Natural killer cell treated with Interleukin-12 subunit alpha and Interleukin-12 subunit beta and Interleukin-15 and Interleukin-18, amount 100 ng/mL, for 72 hours (primary cell): ENCODE results near the gene TBX5. TPM values are rescaled to one million over a fixed set of nuclear protein-coding genes. Genes with fewer than 3 reads are reported as not detected.
A peak's percentile ranks its signal among the peaks of the same experiment; 100 is the strongest.

ENCODE experiments used
- ATAC-seq, 2 donors: fragments of 150-1000 bp; cut with Tn5 transposase in 1 of 2; sonication (Bioruptor Pico), chemical (Tn5 transposase) in 1 of 2; 2 replicates each; pipeline ENCODE4 v1.10.0; 2021
- DNase-seq: peaks from one replicate; pipeline ENCODE4 v3.0.0; 2022; ENCODE audit warnings: low spot score
- H3K27ac Mint-ChIP-seq, 2 donors: 1 replicate in 1 of 2; 2 replicates in 1 of 2; pipeline ENCODE4 v1.8.0; 2022; ENCODE audit warnings: mixed read lengths in 2 of 2, mild to moderate bottlenecking in 1 of 2, moderate library complexity in 1 of 2
- H3K27me3 Mint-ChIP-seq, 2 donors: 1 replicate in 1 of 2; 2 replicates in 1 of 2; pipeline ENCODE4 v1.8.0; 2022; ENCODE audit warnings: mixed read lengths in 2 of 2
- H3K36me3 Mint-ChIP-seq: one replicate; pipeline ENCODE4 v1.8.0; 2022; ENCODE audit warnings: mixed read lengths
- H3K4me1 Mint-ChIP-seq, 2 donors: 1 replicate in 1 of 2; 2 replicates in 1 of 2; pipeline ENCODE4 v1.8.0; 2022; ENCODE audit warnings: low read depth in 2 of 2, mixed read lengths in 2 of 2, mild to moderate bottlenecking in 1 of 2
- H3K4me3 Mint-ChIP-seq: one replicate; pipeline ENCODE4 v1.8.0; 2022; ENCODE audit warnings: mixed read lengths
- H3K9me3 Mint-ChIP-seq: 2 replicates; pipeline ENCODE4 v1.8.0; 2022; ENCODE audit warnings: mixed read lengths
- total RNA-seq, 2 donors: library from RNA; stranded (reverse); gene quantifications; one replicate each; pipeline ENCODE4 v1.2.3, GENCODE V29; 2022

The TBX5 gene
- total RNA-seq, 2 donors from 2014 or later = not detected

DNA sequence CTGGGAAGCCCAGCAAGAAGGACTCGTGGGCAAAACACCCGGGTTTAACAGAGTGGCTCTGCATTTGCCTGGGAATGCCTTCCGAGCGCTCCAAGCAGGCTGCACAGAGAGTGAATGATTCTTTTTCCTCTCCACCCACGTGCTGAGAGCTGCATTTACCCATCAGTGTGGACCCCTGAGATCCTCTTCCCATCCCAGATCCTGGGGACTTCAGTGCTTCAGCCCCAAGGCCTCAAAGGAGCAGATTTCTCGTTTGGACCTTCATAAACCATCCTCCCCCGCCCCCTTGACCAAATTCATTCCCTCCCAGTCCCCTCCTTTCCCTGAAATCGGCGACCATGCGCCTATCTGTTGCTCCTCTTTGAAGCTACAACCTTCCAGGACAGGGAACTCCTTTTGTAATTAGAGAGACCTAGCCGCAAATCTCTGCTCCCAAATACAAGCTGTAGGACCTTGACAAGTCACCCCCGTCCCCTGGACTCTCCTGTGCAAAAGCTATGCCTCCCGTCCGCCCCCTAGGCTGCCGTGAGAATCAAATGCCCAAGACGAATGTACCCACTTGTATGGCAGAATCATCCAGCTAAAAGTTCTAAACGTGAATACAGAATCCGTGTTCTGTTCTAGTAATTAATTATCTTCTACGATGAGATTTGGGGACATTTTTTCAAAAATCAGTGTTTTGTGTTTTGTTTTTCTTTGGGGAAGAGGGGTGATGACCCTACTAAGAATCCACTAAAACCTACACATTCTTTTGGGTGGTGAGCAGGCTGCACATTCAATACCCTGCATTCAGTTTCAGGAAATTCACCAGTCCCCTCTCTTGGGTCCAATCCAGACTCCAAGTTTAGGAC lies 8.8 kb downstream of the TBX5 start:
- H3K36me3 Mint-ChIP-seq = no peaks in the 10 kb centered on the region
- no peaks in the 10 kb centered on the region for H3K9me3 Mint-ChIP-seq
- H3K27me3 Mint-ChIP-seq = peaks cover 55 to 68% of the 10 kb centered on the region in 2 donors
- DNase-seq (no peak), ATAC-seq (no peak)
- no peak overlapping the region for H3K27ac Mint-ChIP-seq
- no peak overlapping the region for H3K4me3 Mint-ChIP-seq
- H3K4me1 Mint-ChIP-seq = no peaks in the 10 kb centered on the region

DNA sequence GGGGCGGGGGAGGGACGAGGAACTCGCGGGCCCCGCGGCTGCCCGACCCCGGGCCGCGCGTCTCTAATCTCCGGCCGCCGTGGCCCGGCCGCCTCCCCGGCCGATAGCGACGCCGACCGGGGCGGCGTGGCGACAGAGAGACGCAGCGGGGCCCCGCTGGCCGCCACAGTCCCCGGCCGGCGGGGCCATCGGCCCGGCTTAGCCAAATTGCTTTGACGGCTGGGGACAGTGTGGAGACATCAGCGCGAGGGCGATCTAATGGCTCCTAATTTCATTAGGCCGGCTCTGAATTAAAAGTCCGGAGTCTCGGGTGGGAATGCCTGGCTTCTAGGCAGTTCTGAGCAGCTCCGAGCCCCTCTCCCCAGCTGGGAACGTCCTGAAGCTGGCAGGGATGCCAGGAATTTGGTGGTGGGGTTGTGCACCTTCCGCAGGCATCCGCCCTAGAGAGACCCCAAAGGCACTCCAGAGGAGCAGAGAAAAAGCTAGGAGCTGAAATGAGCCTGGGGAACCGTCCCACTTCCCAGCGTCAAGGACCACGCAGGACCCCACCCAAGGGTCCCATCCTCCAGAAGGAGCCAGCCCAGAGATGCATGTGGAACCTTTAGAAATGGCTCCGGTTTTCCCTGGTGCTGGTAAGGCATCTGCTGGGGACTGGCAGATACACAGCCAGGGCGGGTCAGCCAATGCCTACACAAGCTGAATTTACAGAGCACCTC lies 9.6 kb downstream of the TBX5 start:
- DNase-seq (no peak), ATAC-seq (peak in 1 of 2 donors; percentile 24)
- no peaks in the 10 kb centered on the region for H3K9me3 Mint-ChIP-seq
- no peak overlapping the region for H3K4me3 Mint-ChIP-seq
- no peaks in the 10 kb centered on the region for H3K4me1 Mint-ChIP-seq
- no peaks in the 10 kb centered on the region for H3K36me3 Mint-ChIP-seq
- no peak overlapping the region for H3K27ac Mint-ChIP-seq
- peaks cover 47 to 68% of the 10 kb centered on the region in 2 donors for H3K27me3 Mint-ChIP-seq

DNA sequence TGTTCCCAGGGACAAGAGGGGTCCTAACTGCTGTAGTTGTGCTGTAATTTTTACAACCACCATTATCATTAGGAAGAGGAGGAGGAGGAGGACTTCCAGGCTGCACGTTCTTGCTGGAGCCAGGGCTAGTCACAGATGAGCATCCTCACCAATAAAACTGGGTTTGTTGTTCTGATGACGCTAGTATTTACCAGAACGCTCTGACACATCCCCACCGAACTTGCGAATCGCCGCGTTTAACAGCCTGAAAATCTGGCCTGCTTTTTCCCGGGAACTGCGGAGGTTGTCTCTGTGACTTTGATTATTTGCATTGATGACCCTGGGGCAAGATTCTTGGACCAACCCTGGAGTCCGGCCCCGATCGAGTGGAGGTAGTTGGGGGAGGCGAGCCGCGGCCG lies 10.2 kb downstream of the TBX5 start:
- no peak for DNase-seq
- Mint-ChIP-seq H3K27me3 (peaks cover 44 to 70% of the 10 kb centered on the region in 2 donors), H3K36me3 (no peaks in the 10 kb centered on the region), H3K27ac (no peak overlapping the region), H3K9me3 (no peaks in the 10 kb centered on the region), H3K4me3 (no peak overlapping the region), H3K4me1 (no peaks in the 10 kb centered on the region)
- no peak for ATAC-seq

DNA sequence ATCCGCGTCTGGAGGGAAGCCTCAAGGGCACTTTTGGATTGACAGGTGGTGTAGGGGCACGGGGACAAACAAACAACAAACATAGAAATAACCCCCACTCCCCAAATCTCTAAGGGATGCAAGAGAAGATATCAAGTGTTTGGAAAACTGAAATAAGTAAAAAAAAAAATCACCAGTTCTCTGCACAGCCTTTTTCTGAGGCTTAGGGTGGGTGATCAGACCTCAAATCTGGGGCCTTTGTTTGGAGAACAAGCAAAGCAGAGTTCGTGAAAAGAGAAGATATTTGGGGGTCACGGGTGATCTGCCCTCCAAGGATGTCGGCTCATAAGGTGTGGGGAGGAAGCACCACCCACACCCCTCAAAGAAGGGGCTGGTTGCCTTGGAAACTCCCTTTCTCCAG lies 10.7 kb downstream of the TBX5 start:
- H3K4me1 Mint-ChIP-seq = no peaks in the 10 kb centered on the region
- ATAC-seq = no peak
- H3K36me3 Mint-ChIP-seq = no peaks in the 10 kb centered on the region
- no peak overlapping the region for H3K27ac Mint-ChIP-seq
- H3K27me3 Mint-ChIP-seq = peaks cover 47 to 75% of the 10 kb centered on the region in 2 donors
- H3K9me3 Mint-ChIP-seq = no peaks in the 10 kb centered on the region
- no peak overlapping the region for H3K4me3 Mint-ChIP-seq
- no peak for DNase-seq

DNA sequence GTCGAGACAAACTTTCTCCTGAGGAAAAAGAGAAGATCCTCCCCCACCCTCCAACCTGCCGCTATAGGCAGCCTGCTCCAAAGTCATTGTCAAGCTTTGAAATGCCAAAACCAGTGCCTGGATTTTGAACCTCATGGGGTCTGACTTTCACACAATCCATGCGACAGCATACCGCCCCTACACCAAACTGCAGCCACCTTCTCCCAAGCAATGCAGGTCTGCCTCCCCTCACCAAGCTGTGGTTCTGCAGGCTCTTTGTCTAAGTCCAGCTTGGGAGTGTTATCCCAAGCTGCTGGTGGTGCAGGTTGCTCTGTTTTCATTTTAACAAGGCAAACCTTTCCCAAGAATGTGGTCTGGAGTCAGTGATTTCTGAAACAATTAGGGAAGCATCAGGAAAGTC lies 12.4 kb downstream of the TBX5 start:
- H3K4me3 Mint-ChIP-seq = no peak overlapping the region
- H3K27me3 Mint-ChIP-seq = peaks cover 46 to 69% of the 10 kb centered on the region in 2 donors
- H3K9me3 Mint-ChIP-seq = no peaks in the 10 kb centered on the region
- ATAC-seq = no peak
- no peak overlapping the region for H3K27ac Mint-ChIP-seq
- no peaks in the 10 kb centered on the region for H3K36me3 Mint-ChIP-seq
- DNase-seq = no peak
- no peaks in the 10 kb centered on the region for H3K4me1 Mint-ChIP-seq

DNA sequence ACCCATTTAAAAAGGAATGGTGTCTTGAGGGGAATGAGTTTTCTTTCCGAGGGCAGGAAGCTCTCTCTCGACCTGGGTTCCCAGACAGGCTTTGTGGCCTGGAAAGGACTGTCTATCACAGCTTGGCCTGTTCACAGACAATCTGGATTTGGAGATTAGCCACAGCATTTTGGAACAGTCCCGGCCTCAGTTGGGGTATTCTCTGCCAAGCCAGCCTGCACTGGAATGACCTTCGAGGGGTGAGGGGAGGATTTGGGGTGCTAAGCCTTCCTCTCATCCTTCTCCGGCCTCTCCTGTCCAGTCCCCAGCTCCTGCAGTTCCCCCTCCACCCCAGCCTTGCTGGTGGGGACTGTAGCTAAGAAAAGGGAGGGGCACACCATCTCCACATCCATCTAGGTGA lies 13.0 kb downstream of the TBX5 start:
- Mint-ChIP-seq H3K4me1 (no peaks in the 10 kb centered on the region), H3K9me3 (no peaks in the 10 kb centered on the region), H3K27me3 (peaks cover 40 to 62% of the 10 kb centered on the region in 2 donors), H3K4me3 (no peak overlapping the region), H3K36me3 (no peaks in the 10 kb centered on the region), H3K27ac (no peak overlapping the region)
- no peak for ATAC-seq
- DNase-seq = no peak

DNA sequence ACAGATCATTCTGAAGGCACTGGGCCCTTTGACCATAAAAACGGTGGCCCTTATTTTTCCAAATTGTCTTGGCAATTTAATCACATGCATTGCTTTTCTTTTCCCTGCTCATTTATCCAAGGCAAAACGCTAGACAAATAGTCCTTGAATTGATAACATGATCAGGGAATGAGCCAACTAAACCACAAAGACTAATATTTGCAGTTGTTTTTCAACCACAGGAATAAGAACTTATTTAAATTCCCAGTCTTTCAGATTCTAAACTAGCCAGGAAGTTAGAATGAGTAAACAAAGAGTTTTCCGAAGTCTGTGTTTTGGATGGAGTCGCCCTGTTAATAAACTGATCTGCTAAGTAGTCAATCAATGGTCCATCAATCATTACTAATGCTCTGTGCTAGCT lies 14.9 kb downstream of the TBX5 start:
- no peaks in the 10 kb centered on the region for H3K4me1 Mint-ChIP-seq
- ATAC-seq (no peak), DNase-seq (no peak)
- H3K9me3 Mint-ChIP-seq = no peaks in the 10 kb centered on the region
- peaks cover 30 to 51% of the 10 kb centered on the region in 2 donors for H3K27me3 Mint-ChIP-seq
- no peak overlapping the region for H3K27ac Mint-ChIP-seq
- no peak overlapping the region for H3K4me3 Mint-ChIP-seq
- H3K36me3 Mint-ChIP-seq = no peaks in the 10 kb centered on the region

DNA sequence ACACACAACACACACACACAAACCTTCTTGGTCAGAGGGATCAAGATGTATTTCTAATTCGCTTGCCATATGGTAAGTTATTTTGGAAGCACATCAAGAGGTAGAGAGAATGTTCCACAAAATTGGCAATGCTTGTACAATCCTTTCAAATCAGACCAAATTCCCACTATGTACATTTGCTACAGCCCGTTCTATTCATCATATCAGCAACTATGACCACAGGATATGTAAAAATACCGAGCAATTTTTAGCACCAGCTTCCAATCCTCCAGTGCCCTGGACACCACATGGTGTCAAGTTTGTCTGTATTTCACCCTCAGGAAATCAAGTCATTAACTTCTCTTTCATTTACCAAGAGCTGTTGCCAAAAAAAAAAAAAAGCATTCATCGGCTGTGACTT lies 21.2 kb downstream of the TBX5 start:
- Mint-ChIP-seq H3K27ac (no peak overlapping the region), H3K27me3 (peaks cover 6 to 23% of the 10 kb centered on the region in 2 donors), H3K9me3 (no peaks in the 10 kb centered on the region), H3K4me1 (no peaks in the 10 kb centered on the region), H3K4me3 (no peak overlapping the region), H3K36me3 (no peaks in the 10 kb centered on the region)
- DNase-seq (no peak), ATAC-seq (no peak)

DNA sequence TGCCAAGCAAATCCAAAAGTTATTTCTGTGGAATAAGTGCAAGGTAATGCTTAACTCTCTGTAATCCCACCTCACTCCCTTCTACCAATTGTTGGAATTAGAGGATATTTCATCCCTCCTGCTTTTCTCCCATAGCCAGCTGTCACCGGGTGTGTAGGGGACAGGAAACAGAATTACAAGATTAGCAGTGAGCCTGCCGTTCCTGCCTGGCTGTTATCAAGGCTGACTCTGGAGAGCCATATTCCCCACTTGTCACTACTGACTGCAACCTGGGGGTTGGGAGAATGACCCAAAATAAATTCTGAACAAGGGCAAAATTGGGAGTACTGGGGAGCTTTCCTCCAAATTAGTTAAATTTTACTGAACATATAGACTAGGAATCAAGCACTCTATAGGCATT lies 24.8 kb downstream of the TBX5 start:
- Mint-ChIP-seq H3K4me3 (no peak overlapping the region), H3K9me3 (no peaks in the 10 kb centered on the region), H3K27me3 (peaks cover 6 to 28% of the 10 kb centered on the region in 2 donors), H3K27ac (no peak overlapping the region), H3K4me1 (no peaks in the 10 kb centered on the region), H3K36me3 (no peaks in the 10 kb centered on the region)
- ATAC-seq (no peak), DNase-seq (no peak)

DNA sequence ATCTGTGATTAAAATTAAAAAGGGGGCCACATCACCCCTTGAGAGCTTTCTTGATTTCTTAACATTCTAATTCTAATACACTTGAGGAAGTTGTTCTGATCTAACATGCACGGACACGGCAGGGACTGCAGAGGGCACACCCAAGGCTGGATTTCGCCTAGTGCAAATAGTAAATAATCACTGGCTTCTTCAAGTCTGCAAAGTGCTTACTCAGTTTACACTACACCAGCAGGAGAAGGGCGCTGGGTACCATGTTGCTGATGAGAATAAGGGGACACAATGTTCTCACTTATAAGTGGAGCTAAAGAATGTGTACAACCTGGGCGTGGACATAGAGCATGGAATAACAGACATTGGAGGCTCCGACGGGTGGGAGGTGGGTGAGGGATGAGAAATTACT lies 34.2 kb downstream of the TBX5 start:
- H3K9me3 Mint-ChIP-seq = no peaks in the 10 kb centered on the region
- ATAC-seq = no peak
- peaks cover 7 to 16% of the 10 kb centered on the region in 2 donors for H3K27me3 Mint-ChIP-seq
- no peak overlapping the region for H3K27ac Mint-ChIP-seq
- H3K4me1 Mint-ChIP-seq = no peaks in the 10 kb centered on the region
- no peak overlapping the region for H3K4me3 Mint-ChIP-seq
- no peak for DNase-seq
- no peaks in the 10 kb centered on the region for H3K36me3 Mint-ChIP-seq

DNA sequence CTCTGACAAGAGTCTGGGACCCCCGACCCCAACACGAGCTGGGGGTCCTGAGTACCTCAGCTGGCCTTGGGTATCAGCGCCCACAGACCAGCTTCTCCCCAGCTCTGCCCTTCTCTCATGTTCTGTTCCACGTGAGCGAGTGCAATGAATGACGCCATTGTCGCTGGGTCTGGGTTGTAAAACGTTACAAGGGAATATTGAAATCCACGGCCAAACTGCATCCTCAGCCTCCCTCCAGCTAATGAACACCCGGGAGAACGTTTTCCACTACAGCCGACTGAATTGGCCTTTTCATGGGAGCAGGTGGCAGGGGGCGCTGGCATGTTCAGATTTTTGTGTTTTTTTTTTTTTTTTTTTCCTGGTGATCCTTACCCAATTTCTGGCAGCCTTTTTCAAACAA lies 34.7 kb downstream of the TBX5 start:
- Mint-ChIP-seq H3K4me1 (no peaks in the 10 kb centered on the region), H3K9me3 (no peaks in the 10 kb centered on the region), H3K4me3 (no peak overlapping the region), H3K27me3 (peaks cover 7 to 14% of the 10 kb centered on the region in 2 donors), H3K27ac (no peak overlapping the region), H3K36me3 (no peaks in the 10 kb centered on the region)
- no peak for ATAC-seq
- no peak for DNase-seq

DNA sequence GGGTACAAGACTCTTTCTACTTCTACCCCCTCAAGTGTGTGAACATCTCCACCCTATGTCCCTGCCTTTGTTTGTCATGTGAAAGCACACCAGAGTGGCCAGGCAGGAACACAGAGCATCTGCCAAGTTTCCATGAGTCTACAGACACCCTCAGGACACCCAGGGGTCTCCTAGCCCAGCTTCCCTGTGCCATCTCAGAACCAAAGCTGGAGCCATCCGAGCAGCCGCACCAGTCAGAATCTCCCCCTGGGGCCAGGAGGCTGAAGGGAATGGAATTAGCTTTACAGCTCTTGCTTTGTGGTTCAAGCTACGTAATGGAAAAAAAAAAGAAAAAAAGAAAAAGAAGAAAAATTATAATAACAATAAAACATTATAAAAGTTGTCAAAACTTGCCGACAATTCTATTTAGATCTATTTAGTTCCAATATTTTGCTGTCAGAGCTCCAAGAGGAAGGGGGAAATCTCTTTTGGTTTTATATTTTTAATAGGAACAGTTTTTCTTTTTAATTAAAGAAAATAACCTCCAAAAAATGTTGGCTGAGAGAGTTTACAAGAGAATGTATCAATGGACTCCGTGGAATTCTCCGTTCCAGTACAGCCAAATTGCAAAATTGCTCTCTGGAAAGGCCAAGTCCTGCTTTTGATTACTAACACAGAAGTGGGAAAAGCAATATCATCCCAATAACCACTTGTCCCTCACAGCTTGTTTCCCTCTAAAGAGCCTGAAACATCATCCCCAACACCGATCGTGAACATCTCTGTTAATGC lies 37.1 kb downstream of the TBX5 start:
- no peaks in the 10 kb centered on the region for H3K36me3 Mint-ChIP-seq
- DNase-seq (no peak), ATAC-seq (no peak)
- peaks cover 7 to 10% of the 10 kb centered on the region in 2 donors for H3K27me3 Mint-ChIP-seq
- no peaks in the 10 kb centered on the region for H3K9me3 Mint-ChIP-seq
- no peak overlapping the region for H3K27ac Mint-ChIP-seq
- H3K4me3 Mint-ChIP-seq = no peak overlapping the region
- no peaks in the 10 kb centered on the region for H3K4me1 Mint-ChIP-seq

DNA sequence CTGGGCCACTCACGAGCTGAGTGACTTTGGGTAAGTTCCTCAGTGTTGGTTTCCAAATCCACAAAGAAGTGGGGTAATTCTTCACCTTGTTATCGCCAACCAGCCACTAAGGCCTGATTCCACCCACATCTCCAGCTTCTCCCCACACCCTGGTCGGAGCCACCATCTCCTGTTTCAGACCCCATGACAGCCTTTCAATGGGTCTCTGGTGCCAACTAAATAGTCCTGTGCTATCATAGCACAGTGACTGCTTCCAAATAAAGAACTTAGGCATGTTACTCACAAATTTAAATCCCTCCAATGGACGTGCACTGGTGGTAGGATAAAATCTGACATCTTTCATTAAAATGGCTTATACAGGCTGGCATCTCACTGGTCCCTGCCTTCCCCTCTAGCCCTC lies 44.0 kb downstream of the TBX5 start:
- Mint-ChIP-seq H3K4me1 (no peaks in the 10 kb centered on the region), H3K36me3 (no peaks in the 10 kb centered on the region), H3K4me3 (no peak overlapping the region), H3K27ac (no peak overlapping the region), H3K9me3 (peaks cover 6% of the 10 kb centered on the region), H3K27me3 (peaks cover 5 to 11% of the 10 kb centered on the region in 2 donors)
- DNase-seq (no peak), ATAC-seq (no peak)

DNA sequence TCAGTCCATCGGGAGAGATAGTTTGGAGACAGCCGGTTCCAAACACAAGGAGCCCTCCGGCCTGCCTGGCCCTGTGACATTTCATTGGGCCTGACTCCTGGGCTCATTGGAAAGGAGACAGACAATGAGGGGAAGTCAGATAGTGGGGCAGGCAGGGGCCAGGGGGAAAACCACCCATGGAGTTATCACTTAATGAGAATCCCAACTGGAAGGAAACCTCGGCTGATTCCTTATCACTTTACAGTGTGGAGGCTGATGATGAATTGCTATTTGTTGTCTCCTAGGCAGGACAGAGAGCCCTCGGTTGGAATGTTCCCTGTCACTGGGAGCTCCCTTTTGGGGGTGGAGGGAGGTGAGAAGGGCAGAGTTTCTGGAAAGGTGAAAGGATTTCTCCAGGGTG lies 44.4 kb downstream of the TBX5 start:
- Mint-ChIP-seq H3K4me1 (no peaks in the 10 kb centered on the region), H3K9me3 (peaks cover 6% of the 10 kb centered on the region), H3K27ac (no peak overlapping the region), H3K27me3 (peaks cover 3 to 7% of the 10 kb centered on the region in 2 donors), H3K36me3 (no peaks in the 10 kb centered on the region), H3K4me3 (no peak overlapping the region)
- ATAC-seq (no peak), DNase-seq (no peak)
